ENCODE data around the gene PTMS. TPM values are rescaled to one million over a fixed set of nuclear protein-coding genes. Genes with fewer than 3 reads are reported as not detected.

The PTMS gene
- total and polyA plus RNA-seq, 2 experiments from 2014 or later = 111 to 238 TPM

DNA sequence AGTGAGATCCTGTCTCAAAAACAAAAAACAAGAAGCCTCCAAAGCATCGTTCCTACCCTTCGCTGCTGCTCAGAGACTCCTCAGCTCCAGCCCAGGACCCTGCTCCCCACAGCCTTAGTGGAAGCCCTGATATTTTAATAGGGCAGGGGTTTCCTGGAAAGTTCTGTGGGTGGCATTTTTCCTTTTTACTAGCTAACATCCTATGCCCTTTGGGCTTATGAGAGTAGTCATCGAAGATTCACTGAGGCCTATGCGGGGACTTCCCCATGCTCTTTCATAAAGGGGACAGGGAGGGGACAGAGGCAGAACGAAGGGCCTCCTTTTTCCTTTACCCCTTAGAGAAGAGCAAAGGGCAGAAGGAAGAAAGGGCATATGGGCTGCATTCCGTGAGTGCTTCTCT lies 14.4 kb downstream of the PTMS start (continued):
- TF ChIP-seq, protein P1, sequence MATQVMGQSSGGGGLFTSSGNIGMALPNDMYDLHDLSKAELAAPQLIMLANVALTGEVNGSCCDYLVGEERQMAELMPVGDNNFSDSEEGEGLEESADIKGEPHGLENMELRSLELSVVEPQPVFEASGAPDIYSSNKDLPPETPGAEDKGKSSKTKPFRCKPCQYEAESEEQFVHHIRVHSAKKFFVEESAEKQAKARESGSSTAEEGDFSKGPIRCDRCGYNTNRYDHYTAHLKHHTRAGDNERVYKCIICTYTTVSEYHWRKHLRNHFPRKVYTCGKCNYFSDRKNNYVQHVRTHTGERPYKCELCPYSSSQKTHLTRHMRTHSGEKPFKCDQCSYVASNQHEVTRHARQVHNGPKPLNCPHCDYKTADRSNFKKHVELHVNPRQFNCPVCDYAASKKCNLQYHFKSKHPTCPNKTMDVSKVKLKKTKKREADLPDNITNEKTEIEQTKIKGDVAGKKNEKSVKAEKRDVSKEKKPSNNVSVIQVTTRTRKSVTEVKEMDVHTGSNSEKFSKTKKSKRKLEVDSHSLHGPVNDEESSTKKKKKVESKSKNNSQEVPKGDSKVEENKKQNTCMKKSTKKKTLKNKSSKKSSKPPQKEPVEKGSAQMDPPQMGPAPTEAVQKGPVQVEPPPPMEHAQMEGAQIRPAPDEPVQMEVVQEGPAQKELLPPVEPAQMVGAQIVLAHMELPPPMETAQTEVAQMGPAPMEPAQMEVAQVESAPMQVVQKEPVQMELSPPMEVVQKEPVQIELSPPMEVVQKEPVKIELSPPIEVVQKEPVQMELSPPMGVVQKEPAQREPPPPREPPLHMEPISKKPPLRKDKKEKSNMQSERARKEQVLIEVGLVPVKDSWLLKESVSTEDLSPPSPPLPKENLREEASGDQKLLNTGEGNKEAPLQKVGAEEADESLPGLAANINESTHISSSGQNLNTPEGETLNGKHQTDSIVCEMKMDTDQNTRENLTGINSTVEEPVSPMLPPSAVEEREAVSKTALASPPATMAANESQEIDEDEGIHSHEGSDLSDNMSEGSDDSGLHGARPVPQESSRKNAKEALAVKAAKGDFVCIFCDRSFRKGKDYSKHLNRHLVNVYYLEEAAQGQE (IDR thresholded peaks at IDR 0.05; ENCODE audit: unreplicated experiment) = no peak
- TF ChIP-seq EZH2phosphoT487 (IDR thresholded peaks at IDR 0.05; ENCODE audit: unreplicated experiment) (no peak), POLR2AphosphoS5 (IDR thresholded peaks at IDR 0.05; ENCODE audit: low read depth) (no peak), JUNB (IDR thresholded peaks at IDR 0.05; ENCODE audit: unreplicated experiment) (no peak), ZNF331 (CRISPR knock-in tag; IDR thresholded peaks at IDR 0.05; ENCODE audit: low read depth) (no peak), NANOG (IDR thresholded peaks at IDR 0.05; ENCODE audit: borderline replicate concordance) (no peak)
- TF ChIP-seq, protein P2, sequence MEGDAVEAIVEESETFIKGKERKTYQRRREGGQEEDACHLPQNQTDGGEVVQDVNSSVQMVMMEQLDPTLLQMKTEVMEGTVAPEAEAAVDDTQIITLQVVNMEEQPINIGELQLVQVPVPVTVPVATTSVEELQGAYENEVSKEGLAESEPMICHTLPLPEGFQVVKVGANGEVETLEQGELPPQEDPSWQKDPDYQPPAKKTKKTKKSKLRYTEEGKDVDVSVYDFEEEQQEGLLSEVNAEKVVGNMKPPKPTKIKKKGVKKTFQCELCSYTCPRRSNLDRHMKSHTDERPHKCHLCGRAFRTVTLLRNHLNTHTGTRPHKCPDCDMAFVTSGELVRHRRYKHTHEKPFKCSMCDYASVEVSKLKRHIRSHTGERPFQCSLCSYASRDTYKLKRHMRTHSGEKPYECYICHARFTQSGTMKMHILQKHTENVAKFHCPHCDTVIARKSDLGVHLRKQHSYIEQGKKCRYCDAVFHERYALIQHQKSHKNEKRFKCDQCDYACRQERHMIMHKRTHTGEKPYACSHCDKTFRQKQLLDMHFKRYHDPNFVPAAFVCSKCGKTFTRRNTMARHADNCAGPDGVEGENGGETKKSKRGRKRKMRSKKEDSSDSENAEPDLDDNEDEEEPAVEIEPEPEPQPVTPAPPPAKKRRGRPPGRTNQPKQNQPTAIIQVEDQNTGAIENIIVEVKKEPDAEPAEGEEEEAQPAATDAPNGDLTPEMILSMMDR (conservative IDR thresholded peaks at IDR 0.05; ENCODE audit: low read depth in 2 of 2) = no peak

DNA sequence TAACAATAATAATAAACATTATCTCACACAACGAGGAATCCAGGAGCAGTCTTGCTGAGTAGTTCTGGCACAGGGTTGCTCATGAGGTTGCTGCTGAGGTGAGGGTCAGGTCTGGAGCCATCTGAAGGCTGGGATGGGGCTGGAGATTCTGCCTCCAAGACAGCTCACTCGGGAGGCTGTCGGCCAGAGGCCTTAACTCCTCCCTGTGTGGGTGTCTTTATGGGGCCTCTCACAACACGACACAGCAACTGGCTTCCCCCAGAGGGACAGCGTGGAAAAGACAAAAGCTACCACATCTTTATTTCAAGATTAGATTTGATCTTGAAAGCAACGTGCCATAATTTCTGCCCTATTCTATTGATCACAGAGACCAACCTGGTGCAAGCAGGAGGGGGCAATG lies 16.0 kb downstream of the PTMS start:
- Mint-ChIP-seq H3K27ac (no peak overlapping the region), H3K4me1 (peaks cover 36% of the 10 kb centered on the region), H3K36me3 (ENCODE audit: low read depth) (no peaks in the 10 kb centered on the region), H3K4me3 (no peak overlapping the region), H3K27me3 (ENCODE audit: insufficient read depth, low read depth, poor library complexity) (peaks cover 27% of the 10 kb centered on the region), H3K9me3 (no peaks in the 10 kb centered on the region)
- H4K20me1 ChIP-seq (replicated peaks; ENCODE audit: insufficient read depth) = no peaks in the 10 kb centered on the region
- H3K4me2 ChIP-seq = no peak overlapping the region
- TF ChIP-seq, protein P3, sequence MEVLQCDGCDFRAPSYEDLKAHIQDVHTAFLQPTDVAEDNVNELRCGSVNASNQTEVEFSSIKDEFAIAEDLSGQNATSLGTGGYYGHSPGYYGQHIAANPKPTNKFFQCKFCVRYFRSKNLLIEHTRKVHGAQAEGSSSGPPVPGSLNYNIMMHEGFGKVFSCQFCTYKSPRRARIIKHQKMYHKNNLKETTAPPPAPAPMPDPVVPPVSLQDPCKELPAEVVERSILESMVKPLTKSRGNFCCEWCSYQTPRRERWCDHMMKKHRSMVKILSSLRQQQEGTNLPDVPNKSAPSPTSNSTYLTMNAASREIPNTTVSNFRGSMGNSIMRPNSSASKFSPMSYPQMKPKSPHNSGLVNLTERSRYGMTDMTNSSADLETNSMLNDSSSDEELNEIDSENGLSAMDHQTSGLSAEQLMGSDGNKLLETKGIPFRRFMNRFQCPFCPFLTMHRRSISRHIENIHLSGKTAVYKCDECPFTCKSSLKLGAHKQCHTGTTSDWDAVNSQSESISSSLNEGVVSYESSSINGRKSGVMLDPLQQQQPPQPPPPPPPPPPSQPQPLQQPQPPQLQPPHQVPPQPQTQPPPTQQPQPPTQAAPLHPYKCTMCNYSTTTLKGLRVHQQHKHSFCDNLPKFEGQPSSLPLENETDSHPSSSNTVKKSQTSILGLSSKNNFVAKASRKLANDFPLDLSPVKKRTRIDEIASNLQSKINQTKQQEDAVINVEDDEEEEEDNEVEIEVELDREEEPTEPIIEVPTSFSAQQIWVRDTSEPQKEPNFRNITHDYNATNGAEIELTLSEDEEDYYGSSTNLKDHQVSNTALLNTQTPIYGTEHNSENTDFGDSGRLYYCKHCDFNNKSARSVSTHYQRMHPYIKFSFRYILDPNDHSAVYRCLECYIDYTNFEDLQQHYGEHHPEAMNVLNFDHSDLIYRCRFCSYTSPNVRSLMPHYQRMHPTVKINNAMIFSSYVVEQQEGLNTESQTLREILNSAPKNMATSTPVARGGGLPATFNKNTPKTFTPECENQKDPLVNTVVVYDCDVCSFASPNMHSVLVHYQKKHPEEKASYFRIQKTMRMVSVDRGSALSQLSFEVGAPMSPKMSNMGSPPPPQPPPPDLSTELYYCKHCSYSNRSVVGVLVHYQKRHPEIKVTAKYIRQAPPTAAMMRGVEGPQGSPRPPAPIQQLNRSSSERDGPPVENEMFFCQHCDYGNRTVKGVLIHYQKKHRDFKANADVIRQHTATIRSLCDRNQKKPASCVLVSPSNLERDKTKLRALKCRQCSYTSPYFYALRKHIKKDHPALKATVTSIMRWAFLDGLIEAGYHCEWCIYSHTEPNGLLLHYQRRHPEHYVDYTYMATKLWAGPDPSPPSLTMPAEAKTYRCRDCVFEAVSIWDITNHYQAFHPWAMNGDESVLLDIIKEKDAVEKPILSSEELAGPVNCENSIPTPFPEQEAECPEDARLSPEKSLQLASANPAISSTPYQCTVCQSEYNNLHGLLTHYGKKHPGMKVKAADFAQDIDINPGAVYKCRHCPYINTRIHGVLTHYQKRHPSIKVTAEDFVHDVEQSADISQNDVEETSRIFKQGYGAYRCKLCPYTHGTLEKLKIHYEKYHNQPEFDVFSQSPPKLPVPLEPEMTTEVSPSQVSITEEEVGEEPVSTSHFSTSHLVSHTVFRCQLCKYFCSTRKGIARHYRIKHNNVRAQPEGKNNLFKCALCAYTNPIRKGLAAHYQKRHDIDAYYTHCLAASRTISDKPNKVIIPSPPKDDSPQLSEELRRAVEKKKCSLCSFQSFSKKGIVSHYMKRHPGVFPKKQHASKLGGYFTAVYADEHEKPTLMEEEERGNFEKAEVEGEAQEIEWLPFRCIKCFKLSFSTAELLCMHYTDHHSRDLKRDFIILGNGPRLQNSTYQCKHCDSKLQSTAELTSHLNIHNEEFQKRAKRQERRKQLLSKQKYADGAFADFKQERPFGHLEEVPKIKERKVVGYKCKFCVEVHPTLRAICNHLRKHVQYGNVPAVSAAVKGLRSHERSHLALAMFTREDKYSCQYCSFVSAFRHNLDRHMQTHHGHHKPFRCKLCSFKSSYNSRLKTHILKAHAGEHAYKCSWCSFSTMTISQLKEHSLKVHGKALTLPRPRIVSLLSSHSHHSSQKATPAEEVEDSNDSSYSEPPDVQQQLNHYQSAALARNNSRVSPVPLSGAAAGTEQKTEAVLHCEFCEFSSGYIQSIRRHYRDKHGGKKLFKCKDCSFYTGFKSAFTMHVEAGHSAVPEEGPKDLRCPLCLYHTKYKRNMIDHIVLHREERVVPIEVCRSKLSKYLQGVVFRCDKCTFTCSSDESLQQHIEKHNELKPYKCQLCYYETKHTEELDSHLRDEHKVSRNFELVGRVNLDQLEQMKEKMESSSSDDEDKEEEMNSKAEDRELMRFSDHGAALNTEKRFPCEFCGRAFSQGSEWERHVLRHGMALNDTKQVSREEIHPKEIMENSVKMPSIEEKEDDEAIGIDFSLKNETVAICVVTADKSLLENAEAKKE (CRISPR knock-in tag; IDR thresholded peaks at IDR 0.05) = no peak
- TF ChIP-seq ZNF331 (CRISPR knock-in tag; IDR thresholded peaks at IDR 0.05; ENCODE audit: low read depth) (no peak), ZNF114 (CRISPR knock-in tag; IDR thresholded peaks at IDR 0.05) (no peak), JUNB (IDR thresholded peaks at IDR 0.05; ENCODE audit: unreplicated experiment) (no peak)
- TF ChIP-seq, protein P1 (IDR thresholded peaks at IDR 0.05; ENCODE audit: unreplicated experiment) = no peak
- DNase-seq (ENCODE audit: low spot score) (no peak), ATAC-seq (no peak)
- H3F3A ChIP-seq (replicated peaks; ENCODE audit: low read depth) = peaks cover 5% of the 10 kb centered on the region; the same call in 1 of the 2 replicates
- no peaks in the 10 kb centered on the region for H3K79me2 ChIP-seq (replicated peaks; ENCODE audit: insufficient read depth)
- H3K27me3 ChIP-seq (ENCODE audit: insufficient read depth) = peaks cover 16% of the 10 kb centered on the region
- H3K27ac ChIP-seq (ENCODE audit: low read depth) = no peak overlapping the region
- H3K4me1 ChIP-seq (ENCODE audit: insufficient read depth) = peaks cover 14% of the 10 kb centered on the region
- H3K9me2 ChIP-seq (ENCODE audit: insufficient read depth) = no peaks in the 10 kb centered on the region
- H3K4me3 ChIP-seq = no peak overlapping the region
- H3K36me3 ChIP-seq (ENCODE audit: insufficient read depth) = no peaks in the 10 kb centered on the region
- H2AFZ ChIP-seq = no peak overlapping the region

Data from GM23338 (cell line).